ENCODE results near the gene NTN1. TPM values are rescaled to one million over a fixed set of nuclear protein-coding genes. Genes with fewer than 3 reads are reported as not detected.

The NTN1 gene
- total RNA-seq, 1 experiment from 2014 or later, result 1.2 TPM

GRCh38 chr17:9026741-9027140 is 5.4 kb downstream of the NTN1 start:
- no peak overlapping the region for H3T11ph ChIP-seq (ENCODE audit: low read length)
- Mint-ChIP-seq H3K27ac (no peak overlapping the region), H3K27me3 (ENCODE audit: low read depth) (peaks cover 98% of the 10 kb centered on the region), H3K4me3 (no peak overlapping the region), H3K9me3 (peaks cover 0 to 6% of the 10 kb centered on the region in 2 experiments; a peak in 1 of 5 replicates), H3K36me3 (ENCODE audit: insufficient read depth in 1 of 3, low read depth in 3 of 3) (no peaks in the 10 kb centered on the region), H3K4me1 (peaks cover 44 to 54% of the 10 kb centered on the region in 2 experiments)
- no peak overlapping the region for H3K4ac ChIP-seq (ENCODE audit: low read depth, low read length)
- no peak overlapping the region for H4K91ac ChIP-seq (ENCODE audit: insufficient read length, low read depth, low read length)
- no peak overlapping the region for H2BK15ac ChIP-seq (ENCODE audit: low read depth, low read length)
- no peak overlapping the region for H3K27ac ChIP-seq (ENCODE audit: insufficient read length, low read depth, low read length)
- H3K56ac ChIP-seq (ENCODE audit: insufficient read length, low read depth, low read length), result no peak overlapping the region
- no peak overlapping the region for H2BK5ac ChIP-seq (ENCODE audit: insufficient read length, low read length)
- H2BK20ac ChIP-seq (ENCODE audit: low read depth, low read length, poor library complexity, severe bottlenecking), result no peak overlapping the region
- WGBS (ENCODE audit: extremely low coverage, insufficient read length, low lambda C conversion rate), result no CpG with 5 or more reads among the region's 8 CpGs
- peaks cover 3% of the 10 kb centered on the region; the same call in 1 of the 2 replicates for H3K4me1 ChIP-seq (ENCODE audit: insufficient read depth, low read length)
- peaks cover 34% of the 10 kb centered on the region; the same call in 1 of the 2 replicates for H3K27me3 ChIP-seq (ENCODE audit: insufficient read depth, low read length)
- H3K23ac ChIP-seq (ENCODE audit: insufficient read length, low read depth, low read length), result no peak overlapping the region
- no peaks in the 10 kb centered on the region for H3K9me3 ChIP-seq (ENCODE audit: control insufficient read depth, low read depth, low read length)
- no peak overlapping the region for H2AFZ ChIP-seq (ENCODE audit: low read length)
- no peak overlapping the region for H3K9ac ChIP-seq (ENCODE audit: extremely low read depth, insufficient read length, low read length)
- H4K5ac ChIP-seq (ENCODE audit: insufficient read length, low read depth, low read length), result no peak overlapping the region
- no peaks in the 10 kb centered on the region for H3K79me1 ChIP-seq (ENCODE audit: insufficient read depth, low read depth, low read length, poor library complexity, severe bottlenecking)
- H2BK12ac ChIP-seq (ENCODE audit: insufficient read length, low read depth, low read length), result no peak overlapping the region
- TF ChIP-seq CTCF (conservative IDR thresholded peaks at IDR 0.05), result no peak
- no peak overlapping the region for H4K8ac ChIP-seq (replicated peaks; ENCODE audit: insufficient read length, low read depth, low read length)
- no peak for DNase-seq
- no peak overlapping the region for H3K4me2 ChIP-seq (ENCODE audit: insufficient read depth, insufficient read length, low read length)
- H4K20me1 ChIP-seq (ENCODE audit: control insufficient read depth, insufficient read depth, insufficient read length), result peaks cover 3% of the 10 kb centered on the region
- peaks cover 7% of the 10 kb centered on the region for H3K23me2 ChIP-seq (ENCODE audit: insufficient read length, low read depth, low read length, poor library complexity, severe bottlenecking)
- no peak overlapping the region for H3K18ac ChIP-seq (ENCODE audit: insufficient read length, low read depth, low read length)
- H2BK120ac ChIP-seq (ENCODE audit: low read depth, low read length, poor library complexity, severe bottlenecking), result no peak overlapping the region
- H3K14ac ChIP-seq (ENCODE audit: insufficient read depth, low read length), result no peak overlapping the region
- no peak overlapping the region for H2AK5ac ChIP-seq (ENCODE audit: insufficient read length, low read length)
- H3K79me2 ChIP-seq (ENCODE audit: insufficient read depth, low read length), result no peaks in the 10 kb centered on the region
